ENCODE measurements around the gene GDPGP1. TPM values are rescaled to one million over a fixed set of nuclear protein-coding genes. Genes with fewer than 3 reads are reported as not detected.
A peak's percentile ranks its signal among the peaks of the same experiment; 100 is the strongest.

GDPGP1 gene
- total and polyA plus RNA-seq, 9 of the 15 experiments (the other 6 are each of a cell fraction or from before 2014, with no cell fraction given) = 0.78 to 6.1 (median 2.8) TPM

DNA sequence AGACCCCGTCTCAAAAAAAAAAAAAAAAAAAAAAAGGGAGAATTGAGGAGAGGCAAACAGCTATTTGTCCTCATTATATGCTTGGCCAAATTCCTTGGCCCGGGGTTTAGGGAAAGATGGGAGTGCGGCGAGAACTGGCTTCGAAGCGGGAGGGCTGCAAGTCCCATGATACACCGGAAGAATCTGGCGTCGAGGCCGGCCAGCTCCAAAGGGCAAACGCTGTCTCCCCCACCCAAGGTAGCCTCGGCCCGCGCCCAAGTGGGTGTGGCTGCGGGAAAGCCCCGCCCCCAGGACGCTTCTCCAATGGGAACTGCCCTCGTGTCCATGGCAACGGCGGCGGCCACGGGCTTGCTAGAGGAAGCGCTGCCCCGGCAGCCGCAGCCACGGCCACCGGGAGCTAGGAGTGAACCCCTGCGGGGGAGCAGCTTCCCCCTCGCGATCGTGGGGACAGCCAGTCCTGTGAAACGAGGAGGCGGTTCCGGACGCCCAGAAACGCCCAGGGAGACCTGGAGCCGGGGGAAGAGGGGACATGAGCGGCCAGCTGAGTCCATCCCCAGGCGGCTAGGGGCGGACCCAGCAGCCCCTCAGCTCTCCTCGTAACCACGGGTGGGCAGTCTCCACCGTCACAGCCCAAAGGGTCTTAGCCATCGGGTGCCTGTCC lies 15.3 kb downstream of the GDPGP1 start, which contains the start of gene TTLL13 (continued):
- TF ChIP-seq, protein P1, sequence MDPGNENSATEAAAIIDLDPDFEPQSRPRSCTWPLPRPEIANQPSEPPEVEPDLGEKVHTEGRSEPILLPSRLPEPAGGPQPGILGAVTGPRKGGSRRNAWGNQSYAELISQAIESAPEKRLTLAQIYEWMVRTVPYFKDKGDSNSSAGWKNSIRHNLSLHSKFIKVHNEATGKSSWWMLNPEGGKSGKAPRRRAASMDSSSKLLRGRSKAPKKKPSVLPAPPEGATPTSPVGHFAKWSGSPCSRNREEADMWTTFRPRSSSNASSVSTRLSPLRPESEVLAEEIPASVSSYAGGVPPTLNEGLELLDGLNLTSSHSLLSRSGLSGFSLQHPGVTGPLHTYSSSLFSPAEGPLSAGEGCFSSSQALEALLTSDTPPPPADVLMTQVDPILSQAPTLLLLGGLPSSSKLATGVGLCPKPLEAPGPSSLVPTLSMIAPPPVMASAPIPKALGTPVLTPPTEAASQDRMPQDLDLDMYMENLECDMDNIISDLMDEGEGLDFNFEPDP (CRISPR knock-in tag; IDR thresholded peaks at IDR 0.05) = no peak
- TF ChIP-seq ZC3H11A (IDR thresholded peaks at IDR 0.05; ENCODE audit: low read depth, low read length) (no peak), PRMT5 (CRISPR knock-in tag; IDR thresholded peaks at IDR 0.05) (no peak), NFE2 (IDR thresholded peaks at IDR 0.05; ENCODE audit: low read depth) (no peak), ESRRA (IDR thresholded peaks at IDR 0.05; ENCODE audit: borderline replicate concordance, low read depth) (peak; percentile 39; the same call in 1 of the 2 replicates), IFI16 (CRISPR knock-in tag; IDR thresholded peaks at IDR 0.05) (no peak), HMG20B (CRISPR knock-in tag; IDR thresholded peaks at IDR 0.05) (no peak), ZNF717 (CRISPR knock-in tag; IDR thresholded peaks at IDR 0.05) (no peak), POLR2A (conservative IDR thresholded peaks at IDR 0.05) (peak; percentile 67), ETV5 (CRISPR knock-in tag; IDR thresholded peaks at IDR 0.05; ENCODE audit: low read depth) (peak; percentile 45; the same call in 1 of the 2 replicates), ASH1L (IDR thresholded peaks at IDR 0.05; ENCODE audit: borderline replicate concordance, low read depth, partially characterized antibody) (no peak), ERF (CRISPR knock-in tag; IDR thresholded peaks at IDR 0.05) (no peak), RFX1 (IDR thresholded peaks at IDR 0.05) (peak; percentile 96), BRD9 (IDR thresholded peaks at IDR 0.05; ENCODE audit: low read depth, partially characterized antibody) (no peak), MEF2D (tag; conservative IDR thresholded peaks at IDR 0.05; ENCODE audit: low read depth) (no peak), TAF9B (IDR thresholded peaks at IDR 0.05; ENCODE audit: partially characterized antibody) (no peak)
- TF ChIP-seq, protein P2, sequence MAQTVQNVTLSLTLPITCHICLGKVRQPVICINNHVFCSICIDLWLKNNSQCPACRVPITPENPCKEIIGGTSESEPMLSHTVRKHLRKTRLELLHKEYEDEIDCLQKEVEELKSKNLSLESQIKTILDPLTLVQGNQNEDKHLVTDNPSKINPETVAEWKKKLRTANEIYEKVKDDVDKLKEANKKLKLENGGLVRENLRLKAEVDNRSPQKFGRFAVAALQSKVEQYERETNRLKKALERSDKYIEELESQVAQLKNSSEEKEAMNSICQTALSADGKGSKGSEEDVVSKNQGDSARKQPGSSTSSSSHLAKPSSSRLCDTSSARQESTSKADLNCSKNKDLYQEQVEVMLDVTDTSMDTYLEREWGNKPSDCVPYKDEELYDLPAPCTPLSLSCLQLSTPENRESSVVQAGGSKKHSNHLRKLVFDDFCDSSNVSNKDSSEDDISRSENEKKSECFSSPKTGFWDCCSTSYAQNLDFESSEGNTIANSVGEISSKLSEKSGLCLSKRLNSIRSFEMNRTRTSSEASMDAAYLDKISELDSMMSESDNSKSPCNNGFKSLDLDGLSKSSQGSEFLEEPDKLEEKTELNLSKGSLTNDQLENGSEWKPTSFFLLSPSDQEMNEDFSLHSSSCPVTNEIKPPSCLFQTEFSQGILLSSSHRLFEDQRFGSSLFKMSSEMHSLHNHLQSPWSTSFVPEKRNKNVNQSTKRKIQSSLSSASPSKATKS (CRISPR knock-in tag; IDR thresholded peaks at IDR 0.05) = no peak
- TF ChIP-seq, protein P3, sequence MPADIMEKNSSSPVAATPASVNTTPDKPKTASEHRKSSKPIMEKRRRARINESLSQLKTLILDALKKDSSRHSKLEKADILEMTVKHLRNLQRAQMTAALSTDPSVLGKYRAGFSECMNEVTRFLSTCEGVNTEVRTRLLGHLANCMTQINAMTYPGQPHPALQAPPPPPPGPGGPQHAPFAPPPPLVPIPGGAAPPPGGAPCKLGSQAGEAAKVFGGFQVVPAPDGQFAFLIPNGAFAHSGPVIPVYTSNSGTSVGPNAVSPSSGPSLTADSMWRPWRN (IDR thresholded peaks at IDR 0.05; ENCODE audit: low read depth) = no peak
- TF ChIP-seq, protein P4, sequence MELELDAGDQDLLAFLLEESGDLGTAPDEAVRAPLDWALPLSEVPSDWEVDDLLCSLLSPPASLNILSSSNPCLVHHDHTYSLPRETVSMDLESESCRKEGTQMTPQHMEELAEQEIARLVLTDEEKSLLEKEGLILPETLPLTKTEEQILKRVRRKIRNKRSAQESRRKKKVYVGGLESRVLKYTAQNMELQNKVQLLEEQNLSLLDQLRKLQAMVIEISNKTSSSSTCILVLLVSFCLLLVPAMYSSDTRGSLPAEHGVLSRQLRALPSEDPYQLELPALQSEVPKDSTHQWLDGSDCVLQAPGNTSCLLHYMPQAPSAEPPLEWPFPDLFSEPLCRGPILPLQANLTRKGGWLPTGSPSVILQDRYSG (tag; conservative IDR thresholded peaks at IDR 0.05; ENCODE audit: low read depth) = no peak
- TF ChIP-seq, protein P5, sequence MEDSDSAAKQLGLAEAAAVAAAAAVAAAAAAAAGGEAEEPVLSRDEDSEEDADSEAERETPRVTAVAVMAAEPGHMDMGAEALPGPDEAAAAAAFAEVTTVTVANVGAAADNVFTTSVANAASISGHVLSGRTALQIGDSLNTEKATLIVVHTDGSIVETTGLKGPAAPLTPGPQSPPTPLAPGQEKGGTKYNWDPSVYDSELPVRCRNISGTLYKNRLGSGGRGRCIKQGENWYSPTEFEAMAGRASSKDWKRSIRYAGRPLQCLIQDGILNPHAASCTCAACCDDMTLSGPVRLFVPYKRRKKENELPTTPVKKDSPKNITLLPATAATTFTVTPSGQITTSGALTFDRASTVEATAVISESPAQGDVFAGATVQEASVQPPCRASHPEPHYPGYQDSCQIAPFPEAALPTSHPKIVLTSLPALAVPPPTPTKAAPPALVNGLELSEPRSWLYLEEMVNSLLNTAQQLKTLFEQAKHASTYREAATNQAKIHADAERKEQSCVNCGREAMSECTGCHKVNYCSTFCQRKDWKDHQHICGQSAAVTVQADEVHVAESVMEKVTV (CRISPR knock-in tag; IDR thresholded peaks at IDR 0.05) = no peak
- TF ChIP-seq, protein P6, sequence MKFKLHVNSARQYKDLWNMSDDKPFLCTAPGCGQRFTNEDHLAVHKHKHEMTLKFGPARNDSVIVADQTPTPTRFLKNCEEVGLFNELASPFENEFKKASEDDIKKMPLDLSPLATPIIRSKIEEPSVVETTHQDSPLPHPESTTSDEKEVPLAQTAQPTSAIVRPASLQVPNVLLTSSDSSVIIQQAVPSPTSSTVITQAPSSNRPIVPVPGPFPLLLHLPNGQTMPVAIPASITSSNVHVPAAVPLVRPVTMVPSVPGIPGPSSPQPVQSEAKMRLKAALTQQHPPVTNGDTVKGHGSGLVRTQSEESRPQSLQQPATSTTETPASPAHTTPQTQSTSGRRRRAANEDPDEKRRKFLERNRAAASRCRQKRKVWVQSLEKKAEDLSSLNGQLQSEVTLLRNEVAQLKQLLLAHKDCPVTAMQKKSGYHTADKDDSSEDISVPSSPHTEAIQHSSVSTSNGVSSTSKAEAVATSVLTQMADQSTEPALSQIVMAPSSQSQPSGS (CRISPR knock-in tag; IDR thresholded peaks at IDR 0.05) = no peak

Data from K562 (cell line).